Measurements from ENCODE around the gene RB1. TPM values are rescaled to one million over a fixed set of nuclear protein-coding genes. Genes with fewer than 3 reads are reported as not detected.

RB1 gene
- total and polyA plus RNA-seq, 2 experiments from 2014 or later: 19.5 to 22.3 TPM

- no peaks in the 10 kb centered on the region for H3K27me3 ChIP-seq (ENCODE audit: insufficient read depth)
- H3K27ac Mint-ChIP-seq: no peak overlapping the region
- no peaks in the 10 kb centered on the region for H3K27me3 Mint-ChIP-seq (ENCODE audit: insufficient read depth, low read depth, poor library complexity)
- no peak overlapping the region for H3K4me3 ChIP-seq
- H3K79me2 ChIP-seq (replicated peaks; ENCODE audit: insufficient read depth): no peaks in the 10 kb centered on the region
- DNase-seq (ENCODE audit: low spot score) (no peak), ATAC-seq (no peak)
- TF ChIP-seq ZNF114 (CRISPR knock-in tag; IDR thresholded peaks at IDR 0.05) (no peak), POLR2AphosphoS5 (IDR thresholded peaks at IDR 0.05; ENCODE audit: low read depth) (no peak), CTCF (conservative IDR thresholded peaks at IDR 0.05; ENCODE audit: low read depth in 2 of 2) (no peak), ZNF462 (CRISPR knock-in tag; IDR thresholded peaks at IDR 0.05) (no peak), ZNF331 (CRISPR knock-in tag; IDR thresholded peaks at IDR 0.05; ENCODE audit: low read depth) (no peak), EZH2 (IDR thresholded peaks at IDR 0.05; ENCODE audit: low read depth, unreplicated experiment) (no peak), NANOG (IDR thresholded peaks at IDR 0.05; ENCODE audit: borderline replicate concordance) (no peak), JUNB (IDR thresholded peaks at IDR 0.05; ENCODE audit: unreplicated experiment) (no peak), ETS1 (IDR thresholded peaks at IDR 0.05) (no peak), EZH2phosphoT487 (IDR thresholded peaks at IDR 0.05; ENCODE audit: unreplicated experiment) (no peak), REST (IDR thresholded peaks at IDR 0.05; ENCODE audit: unreplicated experiment) (no peak), CREB1 (CRISPR knock-in tag; IDR thresholded peaks at IDR 0.05; ENCODE audit: low read depth) (no peak), STAT1 (IDR thresholded peaks at IDR 0.05; ENCODE audit: unreplicated experiment) (no peak)
- H3K4me3 Mint-ChIP-seq: no peak overlapping the region
- H3K4me1 ChIP-seq (ENCODE audit: insufficient read depth): no peaks in the 10 kb centered on the region
- H3K36me3 ChIP-seq (ENCODE audit: insufficient read depth): no peaks in the 10 kb centered on the region
- peaks cover 22% of the 10 kb centered on the region for H3K9me3 Mint-ChIP-seq
- H2AFZ ChIP-seq: no peak overlapping the region
- no peaks in the 10 kb centered on the region for H3F3A ChIP-seq (replicated peaks; ENCODE audit: low read depth)
- no peak overlapping the region for H3K27ac ChIP-seq (ENCODE audit: low read depth)
- no peaks in the 10 kb centered on the region for H3K4me1 Mint-ChIP-seq
- peaks cover 31% of the 10 kb centered on the region for H3K36me3 Mint-ChIP-seq (ENCODE audit: low read depth)
- H3K4me2 ChIP-seq: no peak overlapping the region
- H4K20me1 ChIP-seq (replicated peaks; ENCODE audit: insufficient read depth): no peaks in the 10 kb centered on the region
- no peaks in the 10 kb centered on the region for H3K9me2 ChIP-seq (ENCODE audit: insufficient read depth)
Measured at GRCh38 chr13:48391257-48391656, 87.7 kb downstream of the RB1 start.

Data from GM23338 (cell line).